Measurements from ENCODE around the gene L3MBTL3.

- TF ChIP-seq, protein P1, sequence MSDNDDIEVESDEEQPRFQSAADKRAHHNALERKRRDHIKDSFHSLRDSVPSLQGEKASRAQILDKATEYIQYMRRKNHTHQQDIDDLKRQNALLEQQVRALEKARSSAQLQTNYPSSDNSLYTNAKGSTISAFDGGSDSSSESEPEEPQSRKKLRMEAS (IDR thresholded peaks at IDR 0.05), result no peak
- peak; percentile 27; the same call in 1 of the 3 replicates for TF ChIP-seq CTCF (IDR thresholded peaks at IDR 0.05)
- 0 out of 3 replicates have a peak, but pooled peaks have one; percentile 12 for TF ChIP-seq SMC3 (IDR thresholded peaks at IDR 0.05)
- TF ChIP-seq HEYL (CRISPR knock-in tag; IDR thresholded peaks at IDR 0.05), result no peak
- TF ChIP-seq RFX5 (IDR thresholded peaks at IDR 0.05), result no peak
- no peak for TF ChIP-seq POLR2A (IDR thresholded peaks at IDR 0.05; ENCODE audit: low read length)
- TF ChIP-seq, protein P2, sequence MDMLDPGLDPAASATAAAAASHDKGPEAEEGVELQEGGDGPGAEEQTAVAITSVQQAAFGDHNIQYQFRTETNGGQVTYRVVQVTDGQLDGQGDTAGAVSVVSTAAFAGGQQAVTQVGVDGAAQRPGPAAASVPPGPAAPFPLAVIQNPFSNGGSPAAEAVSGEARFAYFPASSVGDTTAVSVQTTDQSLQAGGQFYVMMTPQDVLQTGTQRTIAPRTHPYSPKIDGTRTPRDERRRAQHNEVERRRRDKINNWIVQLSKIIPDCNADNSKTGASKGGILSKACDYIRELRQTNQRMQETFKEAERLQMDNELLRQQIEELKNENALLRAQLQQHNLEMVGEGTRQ (IDR thresholded peaks at IDR 0.05), result no peak
These were observed 18.9 kb downstream of the L3MBTL3 start for GRCh38 chr6:130037207-130037811.

Data from A549 (cell line).